Muscle of leg (tissue), 16 donors: ENCODE measurements around the gene SPDYE2. TPM values are rescaled to one million over a fixed set of nuclear protein-coding genes. Genes with fewer than 3 reads are reported as not detected.
"Not testable (repeated sequence)": the region's sequence is repeated elsewhere in the genome, so short reads cannot be mapped to it uniquely, and the experiment has no call there.

Experiments
- DNase-seq: peaks from one replicate; pipeline ENCODE4 v3.0.0; 2013
- H3K27ac ChIP-seq: one replicate; pipeline ENCODE4 v1.5.1; 2013; ENCODE audit warnings: mild to moderate bottlenecking, low read length, control low read depth
- H3K27me3 ChIP-seq: one replicate; pipeline ENCODE4 v1.6.1; 2013; ENCODE audit warnings: low read length; ENCODE audit not compliant: control insufficient read depth, insufficient read depth
- H3K36me3 ChIP-seq: one replicate; pipeline ENCODE4 v1.6.1; 2013; ENCODE audit warnings: low read length; ENCODE audit not compliant: control insufficient read depth, insufficient read depth
- H3K4me1 ChIP-seq: one replicate; pipeline ENCODE4 v1.6.1; 2013; ENCODE audit warnings: low read length; ENCODE audit not compliant: control insufficient read depth, insufficient read depth
- H3K4me3 ChIP-seq: one replicate; pipeline ENCODE4 v1.5.1; 2013; ENCODE audit warnings: low read length, control low read depth
- H3K9me3 ChIP-seq: replicated peaks from 2 replicates; pipeline ENCODE4 v1.6.1; 2013; ENCODE audit warnings: low read depth, low read length; ENCODE audit not compliant: control insufficient read depth
- WGBS: methylation state at CpG from one replicate; pipeline ENCODE4 v1.1.5; 2013; ENCODE audit warnings: missing lambda C conversion rate; ENCODE audit not compliant: insufficient coverage; 5-methylcytosine and 5-hydroxymethylcytosine counted together
- long read RNA-seq, 11 donors: transcript quantifications; one replicate each; lab custom pipeline, GENCODE V29; 2026
- polyA plus RNA-seq, 8 donors: library from polyadenylated mRNA; unstranded; fragments of 120-200 nt; gene quantifications; one replicate each; pipeline versions ENCODE4 v1.2.1 to v1.2.3, GENCODE V29; 2013; ENCODE audit warnings: inconsistent platforms in 1 of 8, low replicate concordance in 1 of 8; ENCODE audit not compliant: insufficient read length in 8 of 8, insufficient read depth in 1 of 8
- total RNA-seq: library from RNA; stranded (reverse); fragments of 120-200 nt; gene quantifications from one replicate; pipeline ENCODE4 v1.2.4, GENCODE V29; 2013

Gene SPDYE2, protein sequence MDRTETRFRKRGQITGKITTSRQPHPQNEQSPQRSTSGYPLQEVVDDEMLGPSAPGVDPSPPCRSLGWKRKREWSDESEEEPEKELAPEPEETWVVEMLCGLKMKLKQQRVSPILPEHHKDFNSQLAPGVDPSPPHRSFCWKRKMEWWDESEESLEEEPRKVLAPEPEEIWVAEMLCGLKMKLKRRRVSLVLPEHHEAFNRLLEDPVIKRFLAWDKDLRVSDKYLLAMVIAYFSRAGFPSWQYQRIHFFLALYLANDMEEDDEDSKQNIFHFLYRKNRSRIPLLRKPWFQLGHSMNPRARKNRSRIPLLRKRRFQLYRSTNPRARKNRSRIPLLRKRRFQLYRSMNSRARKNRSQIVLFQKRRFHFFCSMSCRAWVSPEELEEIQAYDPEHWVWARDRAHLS
- 0.04 TPM for total RNA-seq
- 10 to 100 TPM in 1 of 8 donors, 1 to 10 TPM in 6, under 1 TPM in 1; 0.70 to 13.6 (median 3.3) TPM for polyA plus RNA-seq
- long read RNA-seq, donor 1, result 0 reads
- long read RNA-seq, donor 2, result 0 reads
- long read RNA-seq, donor 3, partial matches to known transcripts, result 6 of 6 reads
- long read RNA-seq, donor 3, other reads (novel, unspliced or antisense), result 0 of 6 reads
- long read RNA-seq, donor 4, result 0 reads
- long read RNA-seq, donor 5, result 0 reads
- long read RNA-seq, donor 6, result 0 reads
- long read RNA-seq, donor 7, result 0 reads
- long read RNA-seq, donor 8, partial matches to known transcripts, result 0 of 6 reads
- long read RNA-seq, donor 8, other reads (novel, unspliced or antisense), result 6 of 6 reads
- long read RNA-seq, donor 9, partial matches to known transcripts, result 0 of 5 reads
- long read RNA-seq, donor 9, other reads (novel, unspliced or antisense), result 5 of 5 reads
- long read RNA-seq, donor 10, partial matches to known transcripts, result 30 of 30 reads
- long read RNA-seq, donor 10, other reads (novel, unspliced or antisense), result 0 of 30 reads
- long read RNA-seq, donor 11, partial matches to known transcripts, result 7 of 7 reads
- long read RNA-seq, donor 11, other reads (novel, unspliced or antisense), result 0 of 7 reads

DNA sequence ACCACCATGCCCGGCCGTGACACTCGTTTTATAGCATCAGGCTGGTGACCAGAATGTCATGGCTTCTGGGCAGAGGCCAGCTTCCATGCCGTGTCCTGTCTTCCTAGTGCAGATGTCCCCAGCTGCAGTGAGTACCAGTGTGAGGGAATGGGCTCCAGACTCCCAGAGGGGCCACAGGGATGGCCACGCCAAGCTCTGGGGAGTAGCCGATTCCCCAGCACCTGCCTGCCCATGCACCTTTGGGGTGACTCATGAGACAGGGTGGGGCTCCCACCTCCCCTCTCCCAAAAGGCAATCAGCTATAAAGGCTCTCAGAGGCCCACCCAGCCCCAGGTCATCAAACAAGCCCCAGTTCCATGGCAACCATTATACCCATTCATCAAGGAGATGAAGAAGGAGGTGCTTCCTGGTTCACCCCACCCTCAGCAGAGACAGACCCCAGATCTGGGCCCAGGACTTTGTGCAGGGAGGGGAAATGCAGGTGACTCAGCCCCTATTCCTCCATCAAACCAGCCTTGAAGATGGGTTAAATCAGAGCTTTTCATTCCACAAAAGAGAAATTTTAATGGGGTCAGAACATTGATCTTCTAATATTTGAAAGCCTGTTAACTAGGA, at the start of gene SPDYE2:
TSS of gene SPDYE2 (plus strand) at position 419 of the 615 bp plus-strand sequence. CDS start 2,030 bp downstream, outside the sequence.
- WGBS, result no CpG with 5 or more reads among the region's 6 CpGs
- not testable (repeated sequence) for H3K36me3 ChIP-seq, H3K4me1 ChIP-seq, H3K4me3 ChIP-seq, H3K27ac ChIP-seq, DNase-seq, H3K27me3 ChIP-seq, H3K9me3 ChIP-seq

DNA sequence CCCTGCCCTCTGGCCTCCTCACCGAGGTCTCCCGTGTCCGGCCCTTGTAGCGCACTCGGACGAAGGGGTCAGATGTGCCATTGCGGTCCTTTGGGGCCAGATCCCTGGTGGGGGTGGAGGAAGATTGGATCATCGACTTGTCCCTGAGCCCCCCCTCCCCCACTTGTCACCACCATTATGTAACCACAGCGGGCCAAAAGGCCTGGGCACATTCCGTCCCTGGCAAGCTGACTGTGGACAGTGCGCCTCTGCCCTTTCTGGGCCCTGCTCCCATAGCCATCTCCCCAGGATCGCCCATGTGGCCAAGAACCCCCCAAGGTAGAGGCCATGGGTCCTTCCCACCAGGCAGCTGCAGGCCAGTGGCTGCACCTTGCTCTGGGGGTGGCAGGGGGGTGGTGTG, 47.9 kb upstream of the SPDYE2 start:
- H3K27me3 ChIP-seq, H3K27ac ChIP-seq, H3K4me3 ChIP-seq, H3K36me3 ChIP-seq, H3K4me1 ChIP-seq, H3K9me3 ChIP-seq, DNase-seq: not testable (repeated sequence)
- no CpG with 5 or more reads among the region's 12 CpGs for WGBS

DNA sequence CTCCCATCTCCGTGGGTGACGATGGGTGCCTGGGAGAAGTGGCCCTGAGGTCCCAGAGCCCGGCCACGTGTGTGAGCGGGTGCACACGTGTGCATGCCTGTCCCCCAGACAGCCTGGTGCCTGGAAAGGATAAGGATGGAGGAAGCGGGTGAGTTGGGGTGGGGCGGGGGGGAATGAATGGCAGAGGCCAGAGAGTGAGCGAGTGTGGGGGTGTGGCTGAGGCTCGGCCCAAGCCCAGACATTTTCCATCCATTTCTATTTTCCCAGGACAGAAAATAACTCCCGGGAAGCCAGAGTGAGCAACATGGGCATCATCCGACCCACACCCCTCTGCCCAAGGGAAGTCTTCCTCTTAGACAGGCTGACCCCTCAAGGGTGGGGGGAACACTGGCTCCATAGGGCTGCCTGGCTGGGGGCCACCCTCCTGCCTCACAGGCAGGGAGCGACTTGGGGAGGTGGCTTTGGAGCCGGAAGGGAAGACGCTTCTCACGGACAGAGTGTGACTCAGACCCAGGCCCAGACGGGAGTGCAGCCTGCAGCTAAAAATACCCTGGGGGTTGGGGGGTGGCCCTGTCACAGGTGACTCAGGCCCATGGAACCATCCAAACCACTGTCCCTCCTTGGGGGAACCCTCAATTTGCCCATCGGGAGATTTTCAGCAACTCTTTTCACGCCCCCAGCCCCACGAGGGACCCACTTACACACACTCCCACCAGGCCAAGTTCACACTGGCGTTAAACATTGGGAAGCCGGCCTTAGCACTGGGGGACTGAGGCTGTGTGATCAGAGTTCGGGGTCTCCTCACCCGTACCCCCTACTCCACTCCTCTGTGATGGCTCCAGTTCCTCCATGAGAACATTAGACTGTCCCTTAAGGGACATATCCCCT, 45.5 kb upstream of the SPDYE2 start:
- H3K9me3 ChIP-seq, H3K27ac ChIP-seq, DNase-seq, H3K4me1 ChIP-seq, H3K4me3 ChIP-seq, H3K27me3 ChIP-seq, H3K36me3 ChIP-seq: not testable (repeated sequence)
- no CpG with 5 or more reads among the region's 24 CpGs for WGBS

DNA sequence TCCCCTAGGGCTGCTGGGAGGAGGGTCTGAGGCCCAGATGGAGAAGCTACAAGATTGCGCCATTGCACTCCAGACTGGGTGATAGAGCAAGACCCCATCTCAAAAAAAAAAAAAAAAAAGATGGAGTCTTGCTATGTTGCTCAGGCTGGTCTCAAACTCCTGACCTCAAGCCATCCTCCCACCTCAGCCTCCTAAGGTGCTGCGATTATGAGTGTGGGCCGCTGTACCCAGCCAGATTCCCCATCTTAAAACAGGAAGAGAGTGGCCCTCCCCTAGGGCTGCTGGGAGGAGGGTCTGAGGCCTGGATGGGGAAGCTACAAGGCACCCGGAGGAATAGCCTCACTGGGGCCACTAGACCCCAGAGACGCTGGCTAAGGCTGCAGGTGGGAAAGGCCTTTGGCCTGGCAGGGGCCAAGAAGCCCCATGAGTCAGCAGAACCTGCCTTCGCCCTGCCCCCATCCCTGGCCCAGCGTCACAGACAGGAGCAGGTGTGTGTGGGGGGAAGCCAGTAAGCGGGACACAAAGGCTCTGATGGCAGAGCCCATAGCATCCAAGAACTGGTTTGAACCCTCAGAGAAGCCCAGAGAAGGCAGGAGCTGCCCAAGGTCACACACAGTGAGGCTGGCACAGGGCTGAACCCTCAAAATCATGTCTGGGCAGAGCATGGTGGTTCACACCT, 43.5 kb upstream of the SPDYE2 start:
- not testable (repeated sequence) for H3K27ac ChIP-seq, H3K4me3 ChIP-seq, DNase-seq, H3K4me1 ChIP-seq, H3K27me3 ChIP-seq, H3K36me3 ChIP-seq, H3K9me3 ChIP-seq
- WGBS, result no CpG with 5 or more reads among the region's 8 CpGs

DNA sequence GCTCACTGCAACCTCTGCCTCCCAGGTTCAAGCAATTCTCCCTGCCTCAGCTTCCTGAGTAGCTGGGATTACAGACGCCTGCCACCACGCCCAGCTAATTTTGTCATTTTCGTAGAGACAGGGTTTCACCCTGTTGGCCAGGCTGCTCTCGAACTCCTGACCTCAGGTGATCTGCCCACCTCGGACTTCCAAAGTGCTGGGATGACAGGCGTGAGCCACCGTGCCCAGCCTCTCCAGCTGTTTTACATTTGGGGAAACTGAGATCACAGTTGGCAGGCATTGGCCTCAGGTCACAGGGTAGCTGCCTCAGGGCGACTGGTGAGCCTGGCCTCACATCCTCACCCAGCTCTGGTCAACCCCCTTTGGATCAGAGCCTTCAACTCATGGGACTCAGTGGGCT, 40.5 kb upstream of the SPDYE2 start:
- H3K9me3 ChIP-seq, H3K27ac ChIP-seq, H3K4me1 ChIP-seq, DNase-seq, H3K4me3 ChIP-seq, H3K36me3 ChIP-seq, H3K27me3 ChIP-seq: not testable (repeated sequence)
- no CpG with 5 or more reads among the region's 8 CpGs for WGBS

DNA sequence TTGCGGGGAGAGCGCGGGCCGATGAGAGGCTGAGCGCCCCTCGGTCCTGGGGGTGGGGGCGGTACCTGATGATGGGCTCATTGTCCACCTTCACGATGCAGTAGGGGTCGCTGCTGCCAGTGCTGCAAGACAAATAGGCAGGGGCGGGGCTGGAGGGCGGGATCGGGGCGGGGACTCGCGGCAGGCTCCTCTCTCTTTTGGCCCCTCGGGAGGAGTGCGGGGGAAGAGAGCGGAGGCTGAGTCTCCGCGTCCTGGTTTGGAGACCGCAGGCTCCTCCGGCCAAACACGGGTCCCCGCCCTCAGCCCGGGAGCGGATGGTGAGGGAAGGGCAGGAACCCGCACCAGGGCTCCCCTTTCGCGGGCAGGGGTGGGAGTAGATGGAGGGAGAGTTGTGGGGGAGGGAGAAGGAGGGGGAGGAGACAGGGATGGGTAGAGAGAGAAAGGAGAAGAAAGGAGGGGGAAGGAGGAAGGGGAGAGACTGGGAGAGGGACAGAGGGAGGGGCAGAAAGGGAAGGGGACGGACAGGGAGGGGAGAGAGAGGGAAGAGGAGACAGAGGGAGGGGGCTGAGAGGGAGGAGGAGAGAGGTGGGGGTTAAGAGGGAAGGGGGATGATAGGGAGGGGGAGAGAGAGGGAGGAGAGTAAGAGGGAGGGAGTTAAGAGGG, 39.0 kb upstream of the SPDYE2 start:
- not testable (repeated sequence) for DNase-seq, H3K9me3 ChIP-seq, H3K27ac ChIP-seq, H3K36me3 ChIP-seq, H3K4me1 ChIP-seq, H3K4me3 ChIP-seq, H3K27me3 ChIP-seq
- WGBS, result no CpG with 5 or more reads among the region's 30 CpGs

DNA sequence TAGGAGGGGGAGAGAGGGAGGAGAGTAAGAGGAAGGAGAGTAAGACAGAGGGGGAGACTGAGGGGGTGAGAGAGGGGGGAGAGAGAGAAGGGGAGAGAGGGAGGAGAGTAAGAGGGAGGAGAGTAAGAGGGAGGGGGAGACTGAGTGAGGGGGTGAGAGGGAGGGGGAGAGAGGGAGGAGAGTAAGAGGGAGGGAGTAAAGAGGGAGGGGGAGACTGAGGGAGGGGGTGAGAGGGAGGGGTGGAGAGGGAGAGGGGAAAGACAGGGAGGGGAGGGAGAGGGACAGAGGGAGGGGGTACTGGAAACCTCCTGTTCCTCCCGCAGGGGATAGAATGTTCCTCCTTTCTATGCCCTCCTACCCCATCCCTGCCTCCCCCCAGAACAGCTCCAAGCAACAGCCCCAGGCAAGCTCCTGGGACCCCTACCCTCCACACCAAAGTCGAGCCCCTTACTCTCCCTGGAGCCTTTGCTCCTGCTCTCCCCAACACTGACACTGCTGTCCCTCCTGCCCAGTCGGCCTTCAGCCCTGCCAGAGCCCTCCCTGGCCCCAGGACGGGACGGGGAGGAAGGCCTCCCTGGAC, 38.3 kb upstream of the SPDYE2 start:
- not testable (repeated sequence) for H3K27me3 ChIP-seq, H3K4me1 ChIP-seq, H3K9me3 ChIP-seq, H3K36me3 ChIP-seq
- peak overlapping the region; percentile 88 for H3K27ac ChIP-seq
- no CpG with 5 or more reads among the region's 5 CpGs for WGBS
- peak overlapping the region; percentile 17 for H3K4me3 ChIP-seq
- DNase-seq, result peak; percentile 97

DNA sequence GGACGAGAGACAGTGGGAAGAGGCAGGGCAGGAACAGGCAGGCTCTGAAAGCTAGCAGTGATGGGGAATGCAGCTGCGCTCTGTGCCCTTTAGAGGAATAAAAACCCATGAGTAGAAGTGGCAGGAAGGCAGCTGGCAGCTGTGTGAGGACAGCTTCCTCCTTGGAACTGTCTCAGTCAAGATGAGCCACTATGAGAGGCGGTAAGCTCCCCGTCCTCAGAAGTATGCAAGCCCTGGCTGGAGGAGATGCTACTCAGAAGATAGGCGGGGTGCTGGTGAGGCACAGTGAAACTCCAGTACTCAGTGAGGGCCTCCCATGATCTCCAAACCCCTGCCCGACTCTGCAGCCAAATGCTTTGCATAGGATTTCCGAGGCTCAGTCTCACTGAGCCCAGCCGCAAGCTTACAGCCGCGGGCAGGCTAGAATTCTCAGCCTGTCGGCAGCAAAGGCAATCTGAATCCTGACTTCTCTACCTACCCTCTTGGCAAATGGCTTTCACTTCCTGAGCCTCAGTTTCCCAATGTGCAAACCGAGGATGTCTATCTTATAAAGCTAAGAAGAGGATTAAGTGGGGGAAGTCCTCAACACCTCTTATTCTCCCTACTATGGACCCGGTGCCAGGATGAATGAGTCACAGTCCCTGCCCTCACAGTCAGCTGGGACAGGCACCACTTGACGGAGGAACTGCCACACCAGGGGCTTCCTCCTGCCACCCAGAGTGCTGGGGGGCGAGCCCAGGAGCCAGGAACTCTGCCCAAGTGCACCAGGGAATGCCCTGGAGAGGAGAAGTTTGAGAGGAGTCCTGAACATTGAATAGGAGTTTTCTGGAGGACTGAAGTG, 35.9 kb upstream of the SPDYE2 start:
- no CpG with 5 or more reads among the region's 15 CpGs for WGBS

More for the DNA sequence above, 35.9 kb upstream of the SPDYE2 start:
- not testable (repeated sequence) for H3K4me1 ChIP-seq, H3K27ac ChIP-seq, H3K27me3 ChIP-seq, H3K4me3 ChIP-seq, H3K36me3 ChIP-seq, DNase-seq, H3K9me3 ChIP-seq
